ENCODE data around the gene DSG3.

DNA sequence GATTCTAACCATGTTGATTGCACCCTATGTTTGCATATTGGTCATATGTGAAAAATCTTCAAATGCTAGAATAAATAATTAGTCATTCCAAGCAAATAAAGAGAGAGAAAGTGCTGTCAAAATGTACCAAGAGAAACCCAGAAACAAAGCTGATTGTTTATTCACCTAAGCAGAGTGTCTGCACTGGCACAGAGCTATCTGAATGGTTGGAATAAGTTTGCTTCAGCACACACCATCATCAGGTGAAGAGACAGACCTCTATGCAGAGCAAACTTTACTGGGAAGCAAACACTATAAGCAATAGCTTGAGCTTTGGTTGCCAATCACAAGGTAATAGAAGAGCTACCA lies 45.5 kb upstream of the DSG3 start:
- TF ChIP-seq, protein P1, sequence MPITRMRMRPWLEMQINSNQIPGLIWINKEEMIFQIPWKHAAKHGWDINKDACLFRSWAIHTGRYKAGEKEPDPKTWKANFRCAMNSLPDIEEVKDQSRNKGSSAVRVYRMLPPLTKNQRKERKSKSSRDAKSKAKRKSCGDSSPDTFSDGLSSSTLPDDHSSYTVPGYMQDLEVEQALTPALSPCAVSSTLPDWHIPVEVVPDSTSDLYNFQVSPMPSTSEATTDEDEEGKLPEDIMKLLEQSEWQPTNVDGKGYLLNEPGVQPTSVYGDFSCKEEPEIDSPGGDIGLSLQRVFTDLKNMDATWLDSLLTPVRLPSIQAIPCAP (CRISPR knock-in tag; IDR thresholded peaks at IDR 0.05; ENCODE audit: low read depth), result no peak
- TF ChIP-seq MTA3 (CRISPR knock-in tag; IDR thresholded peaks at IDR 0.05) (no peak), NCOA1 (CRISPR knock-in tag; IDR thresholded peaks at IDR 0.05) (no peak)
